ENCODE data around the gene ETV5.

Gene ETV5

DNA sequence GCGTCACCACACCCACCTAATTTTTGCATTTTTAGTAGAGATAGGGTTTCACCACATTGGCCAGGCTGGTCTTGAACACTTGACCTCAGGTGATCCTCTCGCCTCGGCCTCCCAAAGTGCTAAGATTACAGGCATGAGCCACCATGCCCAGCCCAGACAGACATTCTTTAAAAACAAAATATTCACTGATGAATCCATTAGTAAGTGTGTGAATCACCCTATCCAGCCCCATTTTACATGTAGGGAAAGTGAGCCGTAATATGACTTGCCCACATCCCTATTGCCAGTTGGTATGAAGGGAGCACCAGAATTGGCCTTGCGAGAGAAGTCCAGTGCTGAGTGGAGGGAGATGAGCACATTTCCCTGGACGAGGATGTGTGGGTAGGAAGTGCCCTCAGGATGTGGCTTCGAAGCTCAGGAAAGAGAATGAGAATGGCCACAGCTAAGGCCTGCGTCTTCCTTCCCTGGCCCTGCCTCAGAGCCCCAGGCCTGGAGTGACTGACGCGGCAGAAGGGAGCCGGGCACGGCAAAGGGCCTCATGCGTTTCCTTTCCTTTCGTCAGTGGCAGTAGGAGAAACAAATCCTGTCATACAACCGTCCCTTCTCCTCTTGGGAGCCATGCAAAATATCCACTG, 28.3 kb upstream of the ETV5 start:
- Histone ChIP-seq H3K4me3 (no peak overlapping the region), H3K27ac (no peak overlapping the region)
- DNase-seq (ENCODE audit: low spot score), result peak; percentile 36
- TF ChIP-seq, protein P1, sequence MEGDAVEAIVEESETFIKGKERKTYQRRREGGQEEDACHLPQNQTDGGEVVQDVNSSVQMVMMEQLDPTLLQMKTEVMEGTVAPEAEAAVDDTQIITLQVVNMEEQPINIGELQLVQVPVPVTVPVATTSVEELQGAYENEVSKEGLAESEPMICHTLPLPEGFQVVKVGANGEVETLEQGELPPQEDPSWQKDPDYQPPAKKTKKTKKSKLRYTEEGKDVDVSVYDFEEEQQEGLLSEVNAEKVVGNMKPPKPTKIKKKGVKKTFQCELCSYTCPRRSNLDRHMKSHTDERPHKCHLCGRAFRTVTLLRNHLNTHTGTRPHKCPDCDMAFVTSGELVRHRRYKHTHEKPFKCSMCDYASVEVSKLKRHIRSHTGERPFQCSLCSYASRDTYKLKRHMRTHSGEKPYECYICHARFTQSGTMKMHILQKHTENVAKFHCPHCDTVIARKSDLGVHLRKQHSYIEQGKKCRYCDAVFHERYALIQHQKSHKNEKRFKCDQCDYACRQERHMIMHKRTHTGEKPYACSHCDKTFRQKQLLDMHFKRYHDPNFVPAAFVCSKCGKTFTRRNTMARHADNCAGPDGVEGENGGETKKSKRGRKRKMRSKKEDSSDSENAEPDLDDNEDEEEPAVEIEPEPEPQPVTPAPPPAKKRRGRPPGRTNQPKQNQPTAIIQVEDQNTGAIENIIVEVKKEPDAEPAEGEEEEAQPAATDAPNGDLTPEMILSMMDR (IDR thresholded peaks at IDR 0.05), result no peak

DNA sequence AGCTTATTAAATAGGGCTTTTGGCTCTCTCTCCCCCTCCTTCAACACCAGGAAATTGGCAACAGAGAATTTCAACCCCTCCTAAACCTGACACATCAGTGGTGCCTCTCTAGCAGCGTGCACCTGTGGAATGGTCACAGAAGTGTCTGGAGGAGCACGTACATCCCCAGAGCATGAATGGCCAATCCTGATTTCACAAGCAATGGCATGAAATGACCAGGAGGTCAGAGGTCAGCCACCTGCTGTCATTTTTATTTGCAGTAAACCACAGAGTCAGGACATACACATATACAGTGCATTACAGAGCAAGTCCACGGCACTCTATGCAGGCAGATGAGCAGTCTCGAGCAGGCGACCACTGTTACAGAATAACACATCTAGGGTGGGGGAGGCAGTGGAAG, 25.1 kb upstream of the ETV5 start:
- H3K27ac ChIP-seq, result no peak overlapping the region
- DNase-seq (ENCODE audit: low spot score), result peak; percentile 47
- TF ChIP-seq, protein P1 (IDR thresholded peaks at IDR 0.05), result no peak
- H3K4me3 ChIP-seq, result no peak overlapping the region

DNA sequence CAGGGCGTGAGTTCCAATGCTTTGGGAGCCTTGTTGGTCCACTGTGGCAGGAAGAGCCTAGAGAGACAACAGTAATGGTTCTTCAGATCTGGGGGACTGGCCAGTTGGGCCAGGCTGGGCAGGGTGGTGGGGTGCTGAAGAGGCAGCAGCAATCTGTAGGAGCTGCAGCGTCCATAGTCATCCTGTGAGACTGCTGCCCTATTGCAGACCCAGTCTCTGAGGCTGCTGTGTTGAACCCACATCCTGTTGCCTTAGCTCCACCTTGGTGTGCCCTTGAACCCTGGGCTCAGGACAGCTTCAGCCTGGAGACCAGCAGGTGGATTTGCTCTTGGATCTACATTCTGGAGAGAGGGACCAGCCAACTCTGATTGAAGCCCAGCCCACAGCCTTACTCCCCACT, 23.6 kb upstream of the ETV5 start:
- TF ChIP-seq, protein P1 (IDR thresholded peaks at IDR 0.05), result no peak
- Histone ChIP-seq H3K27ac (no peak overlapping the region), H3K4me3 (no peak overlapping the region)
- peak; percentile 29 for DNase-seq (ENCODE audit: low spot score)

DNA sequence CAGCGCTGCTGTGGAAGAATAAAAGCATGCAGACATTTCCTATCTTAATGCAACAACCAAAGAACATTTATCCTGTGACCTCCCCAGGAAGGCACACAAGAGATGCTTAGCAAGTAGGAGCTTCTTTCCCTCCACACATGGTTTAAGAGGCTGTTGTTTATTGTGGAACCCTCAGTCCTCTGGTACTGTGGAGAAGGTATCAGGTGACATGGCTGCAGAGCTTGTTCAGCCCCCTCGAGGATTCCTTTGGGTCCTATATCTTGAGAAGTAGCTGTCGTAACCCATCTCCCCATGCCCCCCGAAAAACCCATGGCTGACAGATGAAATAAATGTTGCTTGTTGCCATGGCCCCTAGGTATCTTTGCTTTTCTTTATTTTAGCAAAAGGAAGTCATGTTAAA, 20.3 kb upstream of the ETV5 start:
- H3K27ac ChIP-seq, result no peak overlapping the region

DNA sequence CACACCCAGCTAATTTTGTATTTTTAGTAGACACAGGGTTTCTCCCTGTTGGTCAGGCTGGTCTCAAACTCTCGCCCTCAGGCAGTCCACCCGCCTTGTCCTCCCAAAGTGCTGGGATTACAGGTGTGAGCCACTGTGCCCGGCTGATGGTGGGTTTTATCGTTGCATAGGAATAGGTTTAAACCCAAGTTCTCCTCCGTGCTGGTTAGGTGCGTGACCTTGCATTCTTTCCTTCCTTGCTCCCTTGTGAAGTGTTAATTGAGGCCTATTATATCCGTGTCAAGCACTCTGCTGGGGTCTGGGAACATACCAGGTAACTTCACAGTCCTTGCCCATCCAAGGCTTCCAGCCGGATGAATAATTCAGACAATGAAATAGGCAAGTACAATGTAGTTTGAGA, 19.3 kb upstream of the ETV5 start:
- TF ChIP-seq, protein P1 (IDR thresholded peaks at IDR 0.05), result no peak
- no peak for DNase-seq (ENCODE audit: low spot score)
- no peak overlapping the region for H3K27ac ChIP-seq
- no peak overlapping the region for H3K4me3 ChIP-seq

More for the DNA sequence above, 20.3 kb upstream of the ETV5 start:
- no peak overlapping the region for H3K4me3 ChIP-seq
- no peak for DNase-seq (ENCODE audit: low spot score)
- TF ChIP-seq, protein P1 (IDR thresholded peaks at IDR 0.05), result no peak

DNA sequence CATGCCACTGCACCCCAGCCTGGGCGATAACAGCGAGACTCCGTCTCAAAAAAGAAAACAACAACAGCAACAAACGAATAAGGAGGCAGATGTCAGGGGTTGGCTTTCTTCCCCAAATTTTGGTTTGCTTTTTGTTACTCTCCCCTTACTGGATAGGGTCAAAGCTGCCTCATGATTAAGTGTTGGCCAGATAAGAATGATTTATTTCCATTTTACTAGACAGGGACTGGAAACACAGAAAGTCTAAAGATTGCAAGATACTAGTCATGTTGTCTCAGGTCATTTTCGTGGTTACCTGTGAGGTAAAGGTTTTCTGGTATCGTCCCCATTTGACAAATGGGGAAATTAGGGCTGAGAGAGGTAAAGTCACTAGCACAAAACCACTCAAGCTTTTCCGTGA, 18.6 kb upstream of the ETV5 start:
- no peak for DNase-seq (ENCODE audit: low spot score)
- TF ChIP-seq, protein P1 (IDR thresholded peaks at IDR 0.05), result no peak
- Histone ChIP-seq H3K4me3 (no peak overlapping the region), H3K27ac (no peak overlapping the region)

DNA sequence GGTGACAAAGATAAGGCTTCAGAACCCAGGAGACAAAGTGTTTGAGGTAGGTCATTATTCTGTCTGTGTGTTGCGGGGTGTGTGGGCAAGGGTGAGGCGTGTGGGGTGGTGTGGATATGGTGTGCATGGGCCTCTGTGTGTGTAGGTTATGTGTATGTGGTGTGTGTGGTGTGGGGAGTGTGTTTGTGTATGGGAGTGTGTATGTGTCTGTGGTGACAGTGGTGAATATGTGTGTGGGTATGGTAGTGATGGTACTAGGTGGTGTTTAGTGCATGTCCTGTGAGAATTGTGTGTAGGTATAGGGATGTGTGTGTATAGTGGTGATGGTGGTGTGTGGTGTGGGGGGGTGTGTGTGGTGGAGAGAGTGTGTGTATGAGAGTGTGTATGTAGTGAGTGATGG, 16.2 kb upstream of the ETV5 start:
- H3K27ac ChIP-seq, result no peak overlapping the region
- H3K4me3 ChIP-seq, result no peak overlapping the region
- TF ChIP-seq, protein P1 (IDR thresholded peaks at IDR 0.05), result no peak
- DNase-seq (ENCODE audit: low spot score), result no peak

Measured in coronary artery (tissue), 2 donors.